HUES64 (cell line): Measurements from ENCODE around the gene NAT10.

Experiments used
- H3K27ac ChIP-seq: 2 replicates; pipeline ENCODE4 v1.7.0; 2013; ENCODE audit warnings: low read depth, low read length, inconsistent platforms
- H3K27me3 ChIP-seq: 2 replicates; pipeline ENCODE4 v1.6.1; 2013; ENCODE audit warnings: mild to moderate bottlenecking, low read length; ENCODE audit not compliant: insufficient read depth
- H3K36me3 ChIP-seq: 2 replicates; pipeline ENCODE4 v1.6.1; 2013; ENCODE audit warnings: mild to moderate bottlenecking, low read length; ENCODE audit not compliant: insufficient read depth
- H3K4me1 ChIP-seq: 2 replicates; pipeline ENCODE4 v1.6.1; 2013; ENCODE audit warnings: mild to moderate bottlenecking, low read length, moderate library complexity; ENCODE audit not compliant: insufficient read depth
- H3K4me3 ChIP-seq: 2 replicates; pipeline ENCODE4 v1.5.1; 2013; ENCODE audit warnings: mild to moderate bottlenecking, low read length, moderate library complexity
- H3K9ac ChIP-seq: 2 replicates; pipeline ENCODE4 v1.6.1; 2013; ENCODE audit warnings: mild to moderate bottlenecking, low read depth, low read length
- H3K9me3 ChIP-seq: 2 replicates; pipeline ENCODE4 v1.6.1; 2013; ENCODE audit warnings: low read depth, low read length; ENCODE audit not compliant: insufficient read depth
- WGBS: fragments of 150-250, 120-280 bp; methylation state at CpG from one replicate; pipeline ENCODE4 v1.1.7; 2013; ENCODE audit warnings: missing lambda C conversion rate; 5-methylcytosine and 5-hydroxymethylcytosine counted together

Gene NAT10

DNA sequence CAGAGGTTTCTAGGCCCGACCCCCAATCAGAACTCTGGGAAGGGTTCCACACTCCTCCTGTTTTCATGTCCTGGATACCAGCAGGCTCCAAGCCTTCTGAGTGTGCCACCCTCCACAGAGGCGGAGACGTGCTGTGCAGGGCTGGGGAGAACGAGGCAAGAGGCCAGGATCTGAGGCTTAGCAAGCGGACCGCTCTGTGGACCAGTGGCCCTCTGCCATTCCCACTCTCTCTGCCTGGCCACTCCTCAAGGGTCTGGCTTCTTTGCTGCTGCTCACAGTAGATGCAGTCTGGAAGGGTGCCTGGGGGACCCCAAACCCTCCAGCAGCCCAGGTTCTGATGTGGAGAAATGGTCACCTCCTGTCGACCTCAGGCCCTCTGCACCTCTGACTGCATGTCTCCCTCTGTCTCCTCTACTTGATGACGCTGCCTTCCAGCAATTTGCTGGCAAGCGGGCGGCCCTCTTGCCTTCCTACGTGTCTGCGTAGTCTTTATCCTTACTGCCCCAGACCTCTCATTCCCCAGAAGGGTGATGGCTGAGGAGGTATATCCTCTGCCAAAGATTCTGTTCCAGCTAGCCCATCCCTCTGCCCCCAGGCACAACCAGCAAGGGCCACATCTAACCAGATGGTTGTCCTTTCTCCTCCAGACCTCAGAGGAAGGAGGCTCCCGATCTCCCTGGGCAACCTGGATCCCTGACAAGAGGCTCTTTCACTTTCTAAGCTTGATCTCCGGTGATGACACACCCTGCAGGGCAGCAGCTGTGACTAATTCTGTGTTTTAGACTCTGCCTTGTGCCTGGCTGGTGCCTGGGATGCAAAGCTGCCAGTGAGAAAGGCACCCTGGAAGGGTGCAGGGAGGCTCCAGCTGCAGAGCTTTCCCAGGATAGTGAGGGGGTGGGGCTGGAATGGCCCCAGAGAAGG lies 87.3 kb downstream of the NAT10 start:
- H3K4me3 ChIP-seq: no peak overlapping the region
- H3K27me3 ChIP-seq: no peaks in the 10 kb centered on the region
- no peak overlapping the region for H3K27ac ChIP-seq
- peaks cover 32% of the 10 kb centered on the region for H3K4me1 ChIP-seq
- no peak overlapping the region for H3K9ac ChIP-seq
- H3K36me3 ChIP-seq: no peaks in the 10 kb centered on the region
- WGBS: 78% methylated on average over 13 of the region's 14 CpGs
- H3K9me3 ChIP-seq: no peaks in the 10 kb centered on the region

DNA sequence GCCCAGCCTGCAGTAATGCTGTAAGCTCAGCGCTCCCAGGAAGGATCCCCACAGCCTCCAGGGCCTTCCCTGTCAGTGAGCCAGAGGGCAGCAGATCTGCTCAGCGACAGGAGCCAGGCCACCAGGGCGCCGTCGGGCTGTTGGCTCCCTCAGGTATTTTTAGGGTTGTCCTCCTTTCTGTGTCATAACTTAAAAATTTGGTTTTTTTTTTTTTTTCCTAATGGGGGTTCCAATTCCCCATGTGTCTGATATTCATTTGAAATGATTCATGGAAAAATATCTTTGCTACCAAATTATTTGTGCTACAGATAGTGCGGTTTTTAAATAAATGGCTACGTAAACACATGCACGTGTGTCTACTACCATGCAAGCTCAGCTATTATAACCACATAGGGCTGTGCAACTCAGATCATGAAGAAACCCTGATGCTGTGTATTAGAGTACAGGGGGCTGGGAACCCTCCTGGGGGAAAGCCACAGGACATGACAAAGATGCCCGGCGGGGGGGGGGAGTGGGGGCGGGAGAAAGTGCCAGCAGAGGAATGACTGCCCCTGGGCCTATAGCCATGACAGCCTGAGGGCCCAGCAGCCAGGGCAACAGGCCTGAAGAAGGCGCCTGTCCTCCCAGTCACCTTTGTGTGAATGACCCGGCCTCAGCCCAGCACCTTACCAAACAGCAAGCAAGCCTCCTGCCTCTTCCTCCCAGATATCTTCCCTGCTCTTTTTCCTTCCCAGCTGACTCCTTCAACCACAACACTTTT lies 89.3 kb downstream of the NAT10 start:
- Histone ChIP-seq H3K9me3 (no peaks in the 10 kb centered on the region), H3K27ac (no peak overlapping the region), H3K9ac (no peak overlapping the region), H3K4me3 (no peak overlapping the region), H3K36me3 (no peaks in the 10 kb centered on the region), H3K4me1 (peaks cover 19% of the 10 kb centered on the region), H3K27me3 (no peaks in the 10 kb centered on the region)
- 75% methylated on average over 11 of the region's 13 CpGs for WGBS
